Endometrial microvascular endothelial cells (primary cell): ENCODE data around the gene DNAH11. TPM values are rescaled to one million over a fixed set of nuclear protein-coding genes. Genes with fewer than 3 reads are reported as not detected.
"Not testable (repeated sequence)": the region's sequence is repeated elsewhere in the genome, so short reads cannot be mapped to it uniquely, and the experiment has no call there.

Source experiments
- in situ Hi-C: cut with HindIII; loops from 2 replicates; pipeline ENCODE4 v1.10.0; 2017; ENCODE audit warnings: low sequenced_read_pairs, low pct_unique_long_range_greater_than_20kb; ENCODE audit errors: inconsistent ontology term
- total RNA-seq: library from RNA; depleted of rRNA; stranded (reverse); fragments of >200 nt; gene quantifications from one replicate; pipeline ENCODE4 v1.2.3, GENCODE V29; 2015; ENCODE audit errors: inconsistent ontology term

Gene DNAH11
- total RNA-seq, 1 donor from 2014 or later = 3.5 TPM

GRCh38 chr7:21898265-21898930 is 355.6 kb downstream of the DNAH11 start:
- in situ Hi-C loops = no loop called here

GRCh38 chr7:21902240-21902639 is 359.4 kb downstream of the DNAH11 start:
- in situ Hi-C loops = no loop called here

GRCh38 chr7:21903020-21903786 is 360.4 kb downstream of the DNAH11 start:
- in situ Hi-C loops = no loop called here

- in situ Hi-C loops = no loop called here
These were observed 365.9 kb downstream of the DNAH11 start for GRCh38 chr7:21908746-21909145.

- in situ Hi-C loops = no loop called here
These were observed 367.4 kb downstream of the DNAH11 start for GRCh38 chr7:21910253-21910652.

GRCh38 chr7:21911341-21911875 is 368.6 kb downstream of the DNAH11 start:
- in situ Hi-C loops = no loop called here

- in situ Hi-C loops = no loop called here
These were observed 369.5 kb downstream of the DNAH11 start for GRCh38 chr7:21912305-21912704.

- in situ Hi-C loops = no loop called here
These were observed 370.3 kb downstream of the DNAH11 start for GRCh38 chr7:21912931-21913780.

GRCh38 chr7:21914671-21915070 is 371.8 kb downstream of the DNAH11 start:
- in situ Hi-C loops = no loop called here

GRCh38 chr7:21915140-21915539 is 372.3 kb downstream of the DNAH11 start:
- in situ Hi-C loops = no loop called here

- in situ Hi-C loops = no loop called here
These were observed 373.3 kb downstream of the DNAH11 start for GRCh38 chr7:21916176-21916575.

- in situ Hi-C loops = no loop called here
These were observed 373.8 kb downstream of the DNAH11 start for GRCh38 chr7:21916629-21917028.

GRCh38 chr7:21918216-21918615 is 375.4 kb downstream of the DNAH11 start:
- in situ Hi-C loops = no loop called here

GRCh38 chr7:21920936-21921335 is 378.1 kb downstream of the DNAH11 start:
- in situ Hi-C loops = no loop called here

GRCh38 chr7:21922605-21923004 is 379.8 kb downstream of the DNAH11 start:
- in situ Hi-C loops = no loop called here

GRCh38 chr7:21923658-21924057 is 380.8 kb downstream of the DNAH11 start:
- in situ Hi-C loops = no loop called here

- in situ Hi-C loops = no loop called here
These were observed 383.6 kb downstream of the DNAH11 start for GRCh38 chr7:21926448-21926847.

- in situ Hi-C loops = no loop called here
These were observed 384.9 kb downstream of the DNAH11 start for GRCh38 chr7:21927693-21928092.

GRCh38 chr7:21933293-21933692 is 390.5 kb downstream of the DNAH11 start:
- in situ Hi-C loops = not testable (repeated sequence)
